ENCODE results near the gene SPACA1. TPM values are rescaled to one million over a fixed set of nuclear protein-coding genes. Genes with fewer than 3 reads are reported as not detected.
"Not testable (repeated sequence)": the region's sequence is repeated elsewhere in the genome, so short reads cannot be mapped to it uniquely, and the experiment has no call there.

Gene SPACA1
- under 1 TPM in 1 of 4 donors, not detected in 3; 0.11 TPM for polyA plus RNA-seq (ENCODE audit: insufficient read length in 4 of 4)

- DNase-seq (ENCODE audit: low read depth in 4 of 4, low spot score in 3 of 4) = peak in 1 of 4 donors; percentile 0
Observed at GRCh38 chr6:88047510-88048150, at the start of gene SPACA1. SPACA1 (plus strand) TSS chr6:88047841; CDS start chr6:88047906, 65 bp downstream.

- no peak for DNase-seq (ENCODE audit: low read depth in 4 of 4, low spot score in 3 of 4)
Observed at GRCh38 chr6:88000713-88001112, 46.9 kb upstream of the SPACA1 start.

GRCh38 chr6:88001279-88001678, 46.4 kb upstream of the SPACA1 start:
- not testable (repeated sequence) for DNase-seq (ENCODE audit: low read depth in 4 of 4, low spot score in 3 of 4)

- DNase-seq (ENCODE audit: low read depth in 4 of 4, low spot score in 3 of 4) = no peak
Observed at GRCh38 chr6:88004707-88005106, 42.9 kb upstream of the SPACA1 start.

GRCh38 chr6:88006557-88006956, 41.1 kb upstream of the SPACA1 start:
- DNase-seq (ENCODE audit: low read depth in 4 of 4, low spot score in 3 of 4) = no peak

GRCh38 chr6:88008411-88008810, 39.2 kb upstream of the SPACA1 start:
- no peak for DNase-seq (ENCODE audit: low read depth in 4 of 4, low spot score in 3 of 4)

GRCh38 chr6:88008831-88009231, 38.8 kb upstream of the SPACA1 start:
- DNase-seq (ENCODE audit: low read depth in 4 of 4, low spot score in 3 of 4) = no peak

GRCh38 chr6:88013015-88013414, 34.6 kb upstream of the SPACA1 start:
- DNase-seq (ENCODE audit: low read depth in 4 of 4, low spot score in 3 of 4) = no peak

GRCh38 chr6:88013554-88013953, 34.1 kb upstream of the SPACA1 start:
- no peak for DNase-seq (ENCODE audit: low read depth in 4 of 4, low spot score in 3 of 4)

- DNase-seq (ENCODE audit: low read depth in 4 of 4, low spot score in 3 of 4) = no peak
Observed at GRCh38 chr6:88020439-88020838, 27.2 kb upstream of the SPACA1 start.

GRCh38 chr6:88024696-88025095, 22.9 kb upstream of the SPACA1 start:
- DNase-seq (ENCODE audit: low read depth in 4 of 4, low spot score in 3 of 4) = no peak

GRCh38 chr6:88031550-88031949, 16.1 kb upstream of the SPACA1 start:
- DNase-seq (ENCODE audit: low read depth in 4 of 4, low spot score in 3 of 4) = no peak

GRCh38 chr6:88044530-88044929, 3.1 kb upstream of the SPACA1 start:
- no peak for DNase-seq (ENCODE audit: low read depth in 4 of 4, low spot score in 3 of 4)

GRCh38 chr6:88045521-88046136, 2.0 kb upstream of the SPACA1 start:
- no peak for DNase-seq (ENCODE audit: low read depth in 4 of 4, low spot score in 3 of 4)

GRCh38 chr6:88048578-88048977, 937 bp downstream of the SPACA1 start:
- no peak for DNase-seq (ENCODE audit: low read depth in 4 of 4, low spot score in 3 of 4)

- DNase-seq (ENCODE audit: low read depth in 4 of 4, low spot score in 3 of 4) = no peak
Observed at GRCh38 chr6:88050140-88050818, 2.6 kb downstream of the SPACA1 start.

- no peak for DNase-seq (ENCODE audit: low read depth in 4 of 4, low spot score in 3 of 4)
Observed at GRCh38 chr6:88059191-88059590, 11.6 kb downstream of the SPACA1 start.

- no peak for DNase-seq (ENCODE audit: low read depth in 4 of 4, low spot score in 3 of 4)
Observed at GRCh38 chr6:88062376-88062775, 14.7 kb downstream of the SPACA1 start.

GRCh38 chr6:88072462-88072861, 24.8 kb downstream of the SPACA1 start:
- DNase-seq (ENCODE audit: low read depth in 4 of 4, low spot score in 3 of 4) = no peak

GRCh38 chr6:88074791-88075190, 27.1 kb downstream of the SPACA1 start:
- no peak for DNase-seq (ENCODE audit: low read depth in 4 of 4, low spot score in 3 of 4)

- no peak for DNase-seq (ENCODE audit: low read depth in 4 of 4, low spot score in 3 of 4)
Observed at GRCh38 chr6:88077305-88077704, 29.7 kb downstream of the SPACA1 start.

GRCh38 chr6:88086792-88087191, 39.2 kb downstream of the SPACA1 start:
- no peak for DNase-seq (ENCODE audit: low read depth in 4 of 4, low spot score in 3 of 4)
